H1 (cell line): ENCODE data around the gene FSTL4. TPM values are rescaled to one million over a fixed set of nuclear protein-coding genes. Genes with fewer than 3 reads are reported as not detected.

ENCODE experiments used
- ATF3 ChIP-seq: IDR thresholded peaks from 2 replicates; pipeline ENCODE4 v1.6.1; 2011; ENCODE audit warnings: low read depth, mild to moderate bottlenecking, low read length; ENCODE audit not compliant: insufficient read depth
- CTCF ChIP-seq, 3 experiments: IDR thresholded peaks; 1 replicate in 2 of 3; 2 replicates in 1 of 3; pipeline versions ENCODE4 v1.5.1 to v1.6.1; 2011; ENCODE audit warnings: low read length in 3 of 3, mild to moderate bottlenecking in 3 of 3, inconsistent platforms in 2 of 3, low read depth in 1 of 3, moderate library complexity in 1 of 3; ENCODE audit not compliant: insufficient read depth in 1 of 3; ENCODE audit errors: control extremely low read depth in 1 of 3
- E2F6 ChIP-seq: IDR thresholded peaks from 2 replicates; pipeline ENCODE4 v1.6.1; 2012; ENCODE audit warnings: inconsistent platforms
- SUZ12 ChIP-seq: fragments of 200-600 bp; sonication (generic); IDR thresholded peaks from 2 replicates; pipeline ENCODE4 v1.6.1; 2012; ENCODE audit warnings: mild to moderate bottlenecking, inconsistent platforms, low read length, moderate library complexity, mixed read lengths
- polyA plus RNA-seq, 7 experiments: library from polyadenylated mRNA; depleted of rRNA in 3 of 7; stranded (reverse) in 5 of 7; unstranded in 2 of 7; fragments of >200 nt in 5 of 7; fragments of 200-250 nt in 2 of 7; gene quantifications; 1 replicate in 5 of 7; 2 replicates in 1 of 7; 4 replicates in 1 of 7; pipeline versions ENCODE4 v1.2.1 to v1.2.3, GENCODE V29; 2011 to 2013; ENCODE audit warnings: missing spikeins in 2 of 7, mixed read lengths in 2 of 7
- total RNA-seq: library from RNA; stranded (reverse); fragmentation: NEBNext Ultra II Directional; extraction: Animal tissue kit (Norgen Biotek cat#: 25700); gene quantifications from 2 replicates; pipeline ENCODE4 v1.2.1, GENCODE V29; 2021

Gene FSTL4
- total and polyA plus RNA-seq, 2 of the 8 experiments (the other 6 are each of a cell fraction or from before 2014, with no cell fraction given) = 3.1 to 4.1 TPM

GRCh38 chr5:133480366-133480765 is 132.0 kb downstream of the FSTL4 start (continued):
- TF ChIP-seq E2F6 = no peak
- TF ChIP-seq ATF3 = no peak
- TF ChIP-seq CTCF (IDR thresholded peaks at IDR 0.05; ENCODE audit: control extremely low read depth in 1 of 3, insufficient read depth in 1 of 3, low read depth in 1 of 3, low read length in 3 of 3) = no peak
- TF ChIP-seq SUZ12 = no peak
